ENCODE results near the gene GALNS.

The GALNS gene

GRCh38 chr16:88771294-88771772 lies 85.4 kb downstream of the GALNS start:
- Histone ChIP-seq H3K36me3 (ENCODE audit: control insufficient read depth, insufficient read depth, low read length) (no peaks in the 10 kb centered on the region), H3K4me2 (ENCODE audit: low read length) (peak overlapping the region; percentile 6), H2AFZ (no peak overlapping the region), H3K79me2 (peaks cover 15% of the 10 kb centered on the region), H3K9ac (no peak overlapping the region), H3K27ac (no peak overlapping the region), H3K4me3 (ENCODE audit: low read depth, low read length) (no peak overlapping the region), H3K9me3 (ENCODE audit: control insufficient read depth, low read length) (no peaks in the 10 kb centered on the region), H3K27me3 (ENCODE audit: control insufficient read depth, insufficient read depth, low read length) (no peaks in the 10 kb centered on the region), H3K4me1 (peaks cover 13% of the 10 kb centered on the region)
- TF ChIP-seq CTCF (IDR thresholded peaks at IDR 0.05): no peak

GRCh38 chr16:88770461-88771293 lies 86.1 kb downstream of the GALNS start:
- Histone ChIP-seq H3K27me3 (ENCODE audit: control insufficient read depth, insufficient read depth, low read length) (no peaks in the 10 kb centered on the region), H3K36me3 (ENCODE audit: control insufficient read depth, insufficient read depth, low read length) (no peaks in the 10 kb centered on the region), H3K4me1 (peaks cover 13% of the 10 kb centered on the region), H3K4me3 (ENCODE audit: low read depth, low read length) (no peak overlapping the region), H2AFZ (peak overlapping the region; percentile 68), H3K4me2 (ENCODE audit: low read length) (peak overlapping the region; percentile 6), H3K79me2 (peaks cover 15% of the 10 kb centered on the region), H3K9ac (no peak overlapping the region), H3K27ac (peak overlapping the region; percentile 25), H3K9me3 (ENCODE audit: control insufficient read depth, low read length) (no peaks in the 10 kb centered on the region)
- TF ChIP-seq CTCF (IDR thresholded peaks at IDR 0.05): no peak

GRCh38 chr16:88769617-88770460 lies 86.9 kb downstream of the GALNS start:
- H3K9ac ChIP-seq: no peak overlapping the region

GRCh38 chr16:88768071-88768783 lies 88.5 kb downstream of the GALNS start:
- TF ChIP-seq CTCF (IDR thresholded peaks at IDR 0.05): no peak
- Histone ChIP-seq H3K27ac (no peak overlapping the region), H3K79me2 (peaks cover 12% of the 10 kb centered on the region), H3K4me3 (ENCODE audit: low read depth, low read length) (no peak overlapping the region), H3K36me3 (ENCODE audit: control insufficient read depth, insufficient read depth, low read length) (no peaks in the 10 kb centered on the region), H3K9me3 (ENCODE audit: control insufficient read depth, low read length) (no peaks in the 10 kb centered on the region), H3K9ac (no peak overlapping the region), H3K4me1 (peaks cover 13% of the 10 kb centered on the region), H2AFZ (no peak overlapping the region), H3K4me2 (ENCODE audit: low read length) (no peak overlapping the region), H3K27me3 (ENCODE audit: control insufficient read depth, insufficient read depth, low read length) (no peaks in the 10 kb centered on the region)

More at GRCh38 chr16:88769617-88770460, 86.9 kb downstream of the GALNS start:
- Histone ChIP-seq H3K4me1 (peaks cover 13% of the 10 kb centered on the region), H3K9me3 (ENCODE audit: control insufficient read depth, low read length) (no peaks in the 10 kb centered on the region), H2AFZ (no peak overlapping the region), H3K4me3 (ENCODE audit: low read depth, low read length) (no peak overlapping the region), H3K27me3 (ENCODE audit: control insufficient read depth, insufficient read depth, low read length) (no peaks in the 10 kb centered on the region), H3K4me2 (ENCODE audit: low read length) (no peak overlapping the region), H3K36me3 (ENCODE audit: control insufficient read depth, insufficient read depth, low read length) (no peaks in the 10 kb centered on the region), H3K27ac (no peak overlapping the region), H3K79me2 (peaks cover 12% of the 10 kb centered on the region)
- no peak for TF ChIP-seq CTCF (IDR thresholded peaks at IDR 0.05)

Data from parathyroid adenoma (tissue), 2 donors.